ENCODE data around the gene CGB8.
A peak's percentile ranks its signal among the peaks of the same experiment; 100 is the strongest.
"Not testable (repeated sequence)": the region's sequence is repeated elsewhere in the genome, so short reads cannot be mapped to it uniquely, and the experiment has no call there.

CGB8 gene

GRCh38 chr19:49030323-49030722 lies 18.6 kb downstream of the CGB8 start:
- DNase-seq (ENCODE audit: low read depth in 3 of 3): not testable (repeated sequence)

GRCh38 chr19:49029749-49030148 lies 19.2 kb downstream of the CGB8 start:
- DNase-seq (ENCODE audit: low read depth in 3 of 3): not testable (repeated sequence)

- not testable (repeated sequence) for DNase-seq (ENCODE audit: low read depth in 3 of 3)
Measured at GRCh38 chr19:49028686-49029085, 20.2 kb downstream of the CGB8 start.

- DNase-seq (ENCODE audit: low read depth in 3 of 3): not testable (repeated sequence)
Measured at GRCh38 chr19:49025599-49025998, 23.3 kb downstream of the CGB8 start.

GRCh38 chr19:49025088-49025487 lies 23.8 kb downstream of the CGB8 start:
- DNase-seq (ENCODE audit: low read depth in 3 of 3): not testable (repeated sequence)

GRCh38 chr19:49024233-49024632 lies 24.7 kb downstream of the CGB8 start, which contains the start of gene CGB3:
TSS of gene CGB3 (minus strand) at chr19:49024333. CDS start at chr19:49023971, 362 bp downstream.
- not testable (repeated sequence) for DNase-seq (ENCODE audit: low read depth in 3 of 3)

- no peak for DNase-seq (ENCODE audit: low read depth in 3 of 3)
Measured at GRCh38 chr19:49022116-49022515, 26.8 kb downstream of the CGB8 start.

GRCh38 chr19:49020931-49021895 lies 27.7 kb downstream of the CGB8 start:
- DNase-seq (ENCODE audit: low read depth in 3 of 3): no peak

- DNase-seq (ENCODE audit: low read depth in 3 of 3): no peak
Measured at GRCh38 chr19:49020342-49020741, 28.6 kb downstream of the CGB8 start.

GRCh38 chr19:49019242-49019932 lies 29.5 kb downstream of the CGB8 start:
- DNase-seq (ENCODE audit: low read depth in 3 of 3): peak; percentile 32 to 58 (median 36)

GRCh38 chr19:49018388-49019241 lies 30.3 kb downstream of the CGB8 start:
- DNase-seq (ENCODE audit: low read depth in 3 of 3): not testable (repeated sequence)

GRCh38 chr19:49017666-49018351 lies 31.1 kb downstream of the CGB8 start:
- peak; percentile 38 to 52 (median 42) for DNase-seq (ENCODE audit: low read depth in 3 of 3)

- no peak for DNase-seq (ENCODE audit: low read depth in 3 of 3)
Measured at GRCh38 chr19:49017041-49017665, 31.8 kb downstream of the CGB8 start, which contains the start of gene LHB. TSS of gene LHB (minus strand) at chr19:49017091. CDS start at chr19:49017081, 10 bp downstream.

GRCh38 chr19:49016067-49016839 lies 32.7 kb downstream of the CGB8 start:
- DNase-seq (ENCODE audit: low read depth in 3 of 3): no peak

- no peak for DNase-seq (ENCODE audit: low read depth in 3 of 3)
Measured at GRCh38 chr19:49014870-49015255, 34.0 kb downstream of the CGB8 start.

- no peak for DNase-seq (ENCODE audit: low read depth in 3 of 3)
Measured at GRCh38 chr19:49014123-49014869, 34.6 kb downstream of the CGB8 start.

- DNase-seq (ENCODE audit: low read depth in 3 of 3): no peak
Measured at GRCh38 chr19:49011194-49011593, 37.7 kb downstream of the CGB8 start.

- DNase-seq (ENCODE audit: low read depth in 3 of 3): no peak
Measured at GRCh38 chr19:49010453-49010852, 38.5 kb downstream of the CGB8 start.

- no peak for DNase-seq (ENCODE audit: low read depth in 3 of 3)
Measured at GRCh38 chr19:49009828-49010227, 39.1 kb downstream of the CGB8 start.
